Testis (tissue), 3 donors: ENCODE data around the gene TMEM39B. TPM values are rescaled to one million over a fixed set of nuclear protein-coding genes. Genes with fewer than 3 reads are reported as not detected.

ENCODE experiments used
- DNase-seq: peaks from one replicate; pipeline ENCODE4 v3.0.0-alpha.2; 2019
- H3K27ac ChIP-seq, 2 donors: fragments of 200-600 bp; sonication (generic); one replicate each; pipeline ENCODE4 v1.5.1; 2019
- H3K27me3 ChIP-seq: fragments of 200-600 bp; sonication (generic); one replicate; pipeline ENCODE4 v1.5.1; 2019
- H3K36me3 ChIP-seq: fragments of 200-600 bp; sonication (generic); one replicate; pipeline ENCODE4 v1.5.1; 2017; ENCODE audit warnings: low read depth; ENCODE audit errors: missing control alignments
- H3K4me1 ChIP-seq: fragments of 200-600 bp; sonication (generic); one replicate; pipeline ENCODE4 v1.5.1; 2019
- H3K4me3 ChIP-seq, 2 donors: fragments of 200-600 bp; sonication (generic); one replicate each; pipeline ENCODE4 v1.5.1; 2017 to 2019
- H3K9me3 ChIP-seq: fragments of 200-600 bp; sonication (generic); one replicate; pipeline ENCODE4 v1.5.1; 2017
- CTCF ChIP-seq, 3 experiments: fragments of 450-650 bp in 2 of 3; fragments of 200-600 bp in 1 of 3; sonication (generic) in 1 of 3; IDR thresholded peaks; one replicate each; pipeline ENCODE4 v1.5.1; 2016 to 2019; ENCODE audit warnings: antibody characterized with exemption in 3 of 3, mild to moderate bottlenecking in 2 of 3, moderate library complexity in 1 of 3
- POLR2A ChIP-seq: fragments of 450-650 bp; IDR thresholded peaks from one replicate; pipeline ENCODE4 v1.6.1; 2017; ENCODE audit warnings: antibody characterized with exemption, mild to moderate bottlenecking, moderate library complexity
- WGBS, 2 donors: methylation state at CpG; one replicate each; pipeline ENCODE4 v1.1.5; 2018; 5-methylcytosine and 5-hydroxymethylcytosine counted together
- intact Hi-C: fragments of 100-400 bp; cut with DNase I; formaldehyde crosslinking; loops from one replicate; pipeline ENCODE4 v1.15.1; 2023; ENCODE audit warnings: low total_unique reads
- polyA plus RNA-seq: library from polyadenylated mRNA; stranded (reverse); fragments of 350-450 nt; fragmentation: Illumina TruSeq; extraction: RNeasy Lipid Tissue Mini Kit (QIAGEN cat#74804); gene quantifications from one replicate; pipeline ENCODE4 v1.2.3, GENCODE V29; 2014; ENCODE audit warnings: low read depth, low replicate concordance; ENCODE audit not compliant: insufficient read depth
- total RNA-seq, 2 donors: library from RNA; depleted of rRNA; stranded (reverse); fragments of >200 nt; gene quantifications; one replicate each; pipeline ENCODE4 v1.2.3, GENCODE V29; 2016

Gene TMEM39B
- total and polyA plus RNA-seq, 3 donors from 2014 or later = 15.7 to 24.0 (median 16.9) TPM

- 83% methylated on average over 4 of the region's 4 CpGs for WGBS, 2 donors
- no peaks in the 10 kb centered on the region for H3K9me3 ChIP-seq
- no peak for TF ChIP-seq CTCF (IDR thresholded peaks at IDR 0.05)
- TF ChIP-seq POLR2A = no peak
- H3K36me3 ChIP-seq = no peaks in the 10 kb centered on the region
- H3K4me3 ChIP-seq = no peak overlapping the region
- DNase-seq = no peak
- H3K4me1 ChIP-seq = no peaks in the 10 kb centered on the region
- intact Hi-C loops = no loop called here
- no peak overlapping the region for H3K27ac ChIP-seq
- no peaks in the 10 kb centered on the region for H3K27me3 ChIP-seq
Observed at GRCh38 chr1:32052887-32053286, 19.9 kb upstream of the TMEM39B start.

GRCh38 chr1:32055416-32055815 lies 17.3 kb upstream of the TMEM39B start:
- 57 to 68% methylated on average over 5 of the region's 5 CpGs for WGBS, 2 donors
- TF ChIP-seq CTCF (IDR thresholded peaks at IDR 0.05) (no peak), POLR2A (no peak)
- no peak overlapping the region for H3K27ac ChIP-seq
- no peaks in the 10 kb centered on the region for H3K27me3 ChIP-seq
- no peak overlapping the region for H3K4me3 ChIP-seq
- intact Hi-C loops = no loop called here
- no peaks in the 10 kb centered on the region for H3K4me1 ChIP-seq
- no peaks in the 10 kb centered on the region for H3K36me3 ChIP-seq
- no peaks in the 10 kb centered on the region for H3K9me3 ChIP-seq
- DNase-seq = no peak

GRCh38 chr1:32056598-32056997 lies 16.1 kb upstream of the TMEM39B start:
- DNase-seq = no peak
- TF ChIP-seq CTCF (IDR thresholded peaks at IDR 0.05) (no peak), POLR2A (no peak)
- no peaks in the 10 kb centered on the region for H3K36me3 ChIP-seq
- no peak overlapping the region for H3K27ac ChIP-seq
- H3K27me3 ChIP-seq = no peaks in the 10 kb centered on the region
- intact Hi-C loops = no loop called here
- WGBS, 2 donors = 93 to 100% methylated on average over 1 of the region's 1 CpG
- no peak overlapping the region for H3K4me3 ChIP-seq
- no peaks in the 10 kb centered on the region for H3K4me1 ChIP-seq
- H3K9me3 ChIP-seq = no peaks in the 10 kb centered on the region

GRCh38 chr1:32060914-32061313 lies 11.8 kb upstream of the TMEM39B start:
- Histone ChIP-seq H3K4me1 (peaks cover 3% of the 10 kb centered on the region), H3K27me3 (no peaks in the 10 kb centered on the region), H3K9me3 (no peaks in the 10 kb centered on the region), H3K27ac (no peak overlapping the region), H3K4me3 (no peak overlapping the region), H3K36me3 (no peaks in the 10 kb centered on the region)
- TF ChIP-seq CTCF (IDR thresholded peaks at IDR 0.05) (no peak), POLR2A (no peak)
- intact Hi-C loops = no loop called here
- no peak for DNase-seq

- H3K27ac ChIP-seq = peak overlapping the region in 1 of 2 donors; percentile 10
- H3K4me1 ChIP-seq = peaks cover 8% of the 10 kb centered on the region
- 69 to 80% methylated on average over 4 of the region's 4 CpGs for WGBS, 2 donors
- no peak overlapping the region for H3K4me3 ChIP-seq
- intact Hi-C loops = no loop called here
- no peak for DNase-seq
- no peaks in the 10 kb centered on the region for H3K9me3 ChIP-seq
- no peaks in the 10 kb centered on the region for H3K27me3 ChIP-seq
- TF ChIP-seq POLR2A (no peak), CTCF (IDR thresholded peaks at IDR 0.05) (no peak)
- no peaks in the 10 kb centered on the region for H3K36me3 ChIP-seq
Observed at GRCh38 chr1:32062867-32063230, 9.9 kb upstream of the TMEM39B start.
